GM18511 (cell line): ENCODE measurements around the gene YJU2.
"Not testable (repeated sequence)": the region's sequence is repeated elsewhere in the genome, so short reads cannot be mapped to it uniquely, and the experiment has no call there.

Experiments used
- ATAC-seq: cut with Tn5 transposase; IDR thresholded peaks from one replicate; pipeline ENCODE4 v1.9.1; 2021; ENCODE audit warnings: mild to moderate bottlenecking, moderate library complexity; ENCODE audit not compliant: unreplicated experiment

The YJU2 gene

GRCh38 chr19:4227771-4228170, 19.1 kb upstream of the YJU2 start:
- no peak for ATAC-seq

GRCh38 chr19:4228765-4229178, 18.1 kb upstream of the YJU2 start:
- no peak for ATAC-seq

GRCh38 chr19:4229179-4229931, 17.5 kb upstream of the YJU2 start, which contains the start of gene EBI3:
Gene EBI3 (plus strand): TSS chr19:4229523. CDS start chr19:4229551, 28 bp downstream.
- ATAC-seq: peak; percentile 75

GRCh38 chr19:4230237-4230636, 16.6 kb upstream of the YJU2 start:
- not testable (repeated sequence) for ATAC-seq

GRCh38 chr19:4231521-4231920, 15.4 kb upstream of the YJU2 start:
- ATAC-seq: not testable (repeated sequence)

GRCh38 chr19:4232139-4232538, 14.7 kb upstream of the YJU2 start:
- ATAC-seq: not testable (repeated sequence)

- no peak for ATAC-seq
Observed at GRCh38 chr19:4232614-4233281, 14.1 kb upstream of the YJU2 start.

GRCh38 chr19:4233282-4233853, 13.5 kb upstream of the YJU2 start:
- ATAC-seq: no peak

GRCh38 chr19:4234142-4234861, 12.6 kb upstream of the YJU2 start:
- ATAC-seq: no peak

- no peak for ATAC-seq
Observed at GRCh38 chr19:4234862-4235201, 12.0 kb upstream of the YJU2 start.

- ATAC-seq: not testable (repeated sequence)
Observed at GRCh38 chr19:4237510-4237909, 9.4 kb upstream of the YJU2 start.

GRCh38 chr19:4238831-4239230, 8.0 kb upstream of the YJU2 start:
- ATAC-seq: no peak

GRCh38 chr19:4241824-4242430, 5.0 kb upstream of the YJU2 start:
- no peak for ATAC-seq

GRCh38 chr19:4245938-4246337, 942 bp upstream of the YJU2 start:
- ATAC-seq: not testable (repeated sequence)

- ATAC-seq: no peak
Observed at GRCh38 chr19:4256563-4256962, 9.7 kb downstream of the YJU2 start.

GRCh38 chr19:4257025-4257424, 10.1 kb downstream of the YJU2 start:
- no peak for ATAC-seq

GRCh38 chr19:4258181-4258580, 11.3 kb downstream of the YJU2 start:
- ATAC-seq: no peak

GRCh38 chr19:4260613-4261191, 13.8 kb downstream of the YJU2 start:
- no peak for ATAC-seq

GRCh38 chr19:4264812-4265211, 17.9 kb downstream of the YJU2 start:
- ATAC-seq: no peak

GRCh38 chr19:4266253-4267000, 19.5 kb downstream of the YJU2 start:
- ATAC-seq: no peak
